ENCODE measurements around the gene CCR1. TPM values are rescaled to one million over a fixed set of nuclear protein-coding genes. Genes with fewer than 3 reads are reported as not detected.

CCR1 gene
- 1.3 TPM for total RNA-seq

DNA sequence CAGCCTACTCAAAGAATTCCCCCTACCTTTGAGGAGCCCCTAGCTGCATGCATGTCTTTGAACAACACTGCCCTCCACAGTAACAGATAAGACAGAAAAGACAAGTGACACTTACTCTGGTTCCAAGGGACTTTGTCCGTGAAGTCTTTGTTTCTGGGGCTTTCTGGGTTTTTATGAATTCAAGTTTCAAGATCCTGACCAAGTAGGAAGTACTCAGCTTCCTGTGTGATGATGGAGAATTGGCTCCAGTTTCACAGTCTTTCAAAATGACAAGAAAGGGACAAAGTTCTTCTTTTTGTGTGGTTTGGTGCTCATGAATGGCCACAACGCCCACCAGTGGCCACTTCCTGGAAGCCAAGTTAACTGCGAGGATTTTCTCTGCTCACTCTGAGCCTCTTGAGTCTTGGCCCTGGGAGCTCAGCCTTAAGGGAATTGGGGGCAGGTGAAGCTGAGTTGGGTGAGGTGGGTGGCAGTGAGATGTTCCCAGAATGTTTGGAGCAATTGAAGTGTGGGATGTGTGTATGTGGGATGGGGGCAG, at the start of gene CCR1:
Gene CCR1 (minus strand): TSS at position 147 of the 538 bp plus-strand sequence. CDS start 4,000 bp downstream, outside the sequence.
- peak in 2 of 3 donors; percentile 58 to 85 for DNase-seq (ENCODE audit: low read depth in 2 of 3, low spot score in 2 of 3)

DNA sequence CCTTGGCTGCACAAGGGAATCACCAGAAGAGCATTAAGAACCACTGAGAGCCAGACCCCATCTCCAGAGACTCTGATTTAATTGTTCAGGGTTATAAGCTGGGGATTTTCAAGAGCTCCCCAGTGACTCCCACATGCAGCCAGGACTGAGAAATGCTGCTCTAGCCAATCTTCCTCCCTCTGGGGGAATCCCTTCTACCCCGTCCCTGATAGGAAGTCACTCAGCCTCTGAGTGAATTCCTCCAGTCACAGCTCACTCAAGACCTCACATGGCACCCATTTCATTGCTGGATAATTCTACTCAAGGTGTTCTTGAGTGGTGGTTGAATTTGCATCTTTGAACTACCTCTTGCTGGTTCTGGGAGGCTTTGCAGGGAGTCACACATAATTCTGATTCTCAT, 44.9 kb upstream of the CCR1 start:
- no peak for DNase-seq (ENCODE audit: low read depth in 2 of 3, low spot score in 2 of 3)

DNA sequence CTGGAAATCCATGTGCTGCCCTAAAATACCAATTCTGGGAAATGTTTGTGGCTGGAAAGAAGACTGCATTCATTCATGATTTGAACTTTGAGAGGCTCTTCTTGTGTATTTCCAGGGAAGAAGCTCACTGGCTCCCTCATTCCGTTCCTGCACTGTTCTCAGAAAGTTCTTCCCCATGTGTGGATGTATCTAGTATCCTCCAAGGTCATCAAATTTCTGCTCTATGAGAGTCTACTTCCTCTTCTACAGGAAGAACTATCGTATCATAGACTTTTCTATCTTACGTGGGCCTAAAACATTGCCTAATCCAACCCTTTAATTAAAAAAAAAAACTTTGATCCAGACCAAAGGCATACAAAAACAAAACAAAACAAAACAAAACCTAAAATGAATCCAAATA, 37.0 kb upstream of the CCR1 start:
- DNase-seq (ENCODE audit: low read depth in 2 of 3, low spot score in 2 of 3): no peak

DNA sequence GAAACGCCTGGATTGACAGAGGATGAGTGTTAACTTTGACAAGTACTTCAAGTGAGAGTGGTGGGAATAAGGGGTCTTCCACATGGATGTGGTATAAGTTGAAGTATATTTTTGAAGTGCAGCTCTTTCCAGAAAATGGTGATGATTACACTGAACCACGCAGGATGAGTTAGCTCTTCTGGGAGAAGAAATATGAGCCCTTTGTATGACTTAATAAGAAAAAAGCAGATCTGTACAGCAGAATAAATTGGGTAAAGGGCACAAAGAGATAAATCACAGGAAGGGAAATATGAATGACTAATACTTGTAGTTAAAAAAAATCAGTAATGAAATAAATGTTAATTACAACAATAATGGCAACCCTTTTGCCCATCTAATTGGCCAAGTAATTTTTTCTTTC, 35.4 kb upstream of the CCR1 start:
- no peak for DNase-seq (ENCODE audit: low read depth in 2 of 3, low spot score in 2 of 3)

DNA sequence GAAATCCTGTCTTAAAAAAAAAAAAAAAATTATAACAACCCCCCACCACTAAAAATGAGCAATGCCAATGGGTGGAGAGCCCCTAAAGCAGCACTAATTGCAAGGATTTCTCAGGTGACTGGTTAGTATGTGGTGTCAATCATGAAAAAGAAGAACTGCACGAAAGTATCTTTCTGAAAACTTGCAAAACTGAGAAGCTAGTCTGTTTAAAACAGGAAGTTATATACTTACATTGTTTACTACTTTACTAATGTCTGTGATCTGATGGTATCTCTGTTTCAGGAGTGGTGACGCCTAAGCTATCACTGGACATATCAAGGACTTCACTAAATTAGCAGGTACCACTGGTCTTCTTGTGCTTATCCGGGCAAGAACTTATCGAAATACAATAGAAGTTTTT, 34.0 kb upstream of the CCR1 start, which contains the start of gene CCR3:
Gene CCR3 (plus strand): TSS at position 341 of the 400 bp plus-strand sequence. CDS start 22,699 bp downstream, outside the sequence.
- DNase-seq (ENCODE audit: low read depth in 2 of 3, low spot score in 2 of 3): peak in 1 of 3 donors; percentile 41

DNA sequence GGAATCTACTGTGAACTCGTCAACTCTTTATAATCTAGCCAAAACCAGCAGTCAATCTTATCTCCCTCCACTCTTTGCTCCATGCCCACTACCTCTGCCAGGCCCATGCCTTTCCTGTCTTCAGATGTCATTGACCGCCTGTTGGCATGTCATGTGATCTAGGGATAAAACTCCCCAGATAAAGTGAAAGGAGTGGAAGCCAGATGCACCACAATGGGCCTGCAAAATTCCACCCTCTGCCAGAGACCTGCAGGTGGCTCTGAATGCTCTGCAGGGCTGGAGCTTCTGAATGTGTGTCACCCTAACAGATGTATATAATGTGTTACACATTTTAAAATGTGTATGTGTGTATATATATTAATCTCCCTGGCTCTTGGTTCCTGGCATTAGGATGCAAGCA, 31.8 kb upstream of the CCR1 start:
- DNase-seq (ENCODE audit: low read depth in 2 of 3, low spot score in 2 of 3): no peak

DNA sequence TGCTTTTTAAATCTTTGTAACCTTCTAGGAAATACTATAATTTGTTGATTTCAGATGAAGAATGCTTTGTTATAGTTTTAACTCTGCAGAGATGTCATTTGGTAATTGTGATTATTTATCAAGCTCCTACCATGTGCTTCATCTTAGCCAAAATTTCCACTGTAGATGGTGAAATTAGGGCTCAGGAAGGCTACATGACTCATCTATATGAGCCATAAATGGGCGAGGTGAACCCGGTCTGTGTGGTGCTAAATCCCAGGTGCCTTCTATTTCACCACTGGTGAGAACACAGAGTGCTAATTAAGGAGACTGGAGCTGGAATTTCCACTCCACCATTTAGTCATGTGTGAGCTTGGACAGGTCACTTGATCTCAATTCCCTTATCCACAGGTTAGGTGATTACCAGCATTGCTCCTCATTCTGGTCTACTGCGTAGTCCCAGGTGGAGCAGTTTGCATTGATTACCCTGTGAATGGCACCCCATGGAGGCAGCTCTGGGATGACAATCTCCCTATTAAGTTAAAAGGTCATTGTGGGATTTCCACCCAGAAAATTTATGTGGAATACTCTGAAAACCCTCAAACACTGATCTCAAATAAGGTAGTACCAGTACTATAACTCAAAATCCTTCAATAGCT, 31.3 kb upstream of the CCR1 start:
- DNase-seq (ENCODE audit: low read depth in 2 of 3, low spot score in 2 of 3): no peak

DNA sequence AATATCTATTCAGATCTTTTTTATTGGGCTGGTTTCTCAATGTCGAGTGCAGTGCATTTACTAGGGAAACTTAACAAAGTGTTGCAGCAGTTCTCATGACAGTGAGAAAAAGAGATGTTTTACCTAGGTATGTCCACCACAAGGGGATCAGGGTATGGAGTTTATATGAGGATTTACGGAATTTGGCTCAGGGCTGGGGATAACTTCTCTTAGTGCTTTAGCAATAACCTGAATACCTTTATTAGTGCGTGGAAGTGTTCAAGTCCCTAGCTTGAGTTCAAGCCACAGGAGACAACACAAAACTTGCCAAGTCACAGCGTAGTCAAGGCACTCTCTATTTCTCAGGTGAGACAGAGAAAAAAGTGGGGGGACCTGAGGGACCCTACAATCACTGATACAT, 30.3 kb upstream of the CCR1 start:
- no peak for DNase-seq (ENCODE audit: low read depth in 2 of 3, low spot score in 2 of 3)

DNA sequence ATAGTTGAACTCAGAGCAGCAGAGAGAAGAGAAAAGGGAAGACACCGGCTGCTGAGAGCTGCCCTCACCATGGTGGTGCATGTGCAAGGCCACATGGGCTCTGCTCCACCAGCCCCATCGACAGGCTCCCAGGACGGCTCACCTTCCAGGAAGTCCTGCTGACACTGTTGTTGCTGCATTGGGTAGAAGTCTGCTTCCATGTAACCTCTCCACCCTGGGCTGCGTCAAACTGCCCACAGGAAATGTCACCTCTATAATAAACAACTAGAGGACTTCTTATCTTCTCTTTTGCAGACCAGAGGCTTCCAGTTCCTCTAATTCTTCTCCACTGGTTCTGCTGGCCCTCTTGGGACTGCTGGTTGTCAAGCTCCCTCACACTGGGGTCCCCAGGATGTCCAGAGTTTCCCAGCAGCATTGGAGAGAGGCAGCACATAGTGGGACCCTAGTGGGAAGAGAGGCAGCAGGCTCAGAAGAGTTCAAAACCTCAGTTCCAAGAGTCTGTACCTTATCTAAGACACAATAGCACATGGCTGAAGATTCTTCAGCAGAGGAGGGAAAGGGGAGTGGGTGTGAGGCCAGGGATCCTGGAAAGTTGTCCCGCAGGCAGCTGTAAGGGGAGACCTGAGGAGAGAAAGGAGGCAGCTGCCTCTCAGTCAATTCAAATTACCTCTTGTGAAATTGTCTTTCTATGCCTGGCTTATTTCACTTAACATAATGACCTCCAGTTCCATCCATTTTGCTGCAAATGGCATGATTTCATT, 28.4 kb upstream of the CCR1 start:
- DNase-seq (ENCODE audit: low read depth in 2 of 3, low spot score in 2 of 3): peak in 1 of 3 donors; percentile 41

DNA sequence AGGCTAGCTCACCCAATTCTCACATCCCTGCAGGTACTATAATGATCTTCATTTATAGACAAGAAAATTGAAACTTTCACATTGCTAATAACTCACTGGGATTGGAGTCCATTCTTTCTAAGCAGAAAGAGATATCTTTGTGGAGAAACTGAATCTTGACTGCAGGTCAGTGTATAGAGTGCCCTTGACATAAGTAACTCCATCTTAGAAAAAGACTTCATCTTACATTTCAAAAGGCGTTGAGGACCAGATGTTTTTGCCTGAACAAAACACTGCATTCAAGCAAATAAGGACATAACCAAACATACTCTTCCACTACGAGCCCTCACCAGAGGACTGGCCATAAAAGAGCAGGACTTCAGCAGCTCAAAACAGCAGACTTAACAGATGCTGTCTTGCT, 27.3 kb upstream of the CCR1 start:
- DNase-seq (ENCODE audit: low read depth in 2 of 3, low spot score in 2 of 3): no peak

DNA sequence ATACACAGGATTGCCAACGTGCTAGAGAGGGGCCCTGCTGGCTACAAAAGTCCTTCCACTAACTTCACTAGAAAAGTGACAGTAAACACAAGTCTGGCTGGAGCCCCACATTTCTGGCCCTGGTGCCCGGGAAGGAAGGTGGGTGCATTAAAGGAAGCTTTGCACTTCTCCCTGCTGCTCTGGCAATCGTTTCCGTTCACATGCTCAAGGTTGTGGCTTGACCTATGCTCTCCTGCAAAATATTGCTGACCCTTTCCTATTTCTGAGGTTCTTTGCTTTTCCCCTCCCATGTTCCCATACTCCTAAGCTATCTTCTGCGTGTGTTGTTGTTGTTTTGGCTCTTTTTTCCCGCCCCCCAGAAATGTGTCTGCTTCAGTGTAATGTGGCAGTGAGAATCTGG, 25.1 kb upstream of the CCR1 start:
- DNase-seq (ENCODE audit: low read depth in 2 of 3, low spot score in 2 of 3): no peak

DNA sequence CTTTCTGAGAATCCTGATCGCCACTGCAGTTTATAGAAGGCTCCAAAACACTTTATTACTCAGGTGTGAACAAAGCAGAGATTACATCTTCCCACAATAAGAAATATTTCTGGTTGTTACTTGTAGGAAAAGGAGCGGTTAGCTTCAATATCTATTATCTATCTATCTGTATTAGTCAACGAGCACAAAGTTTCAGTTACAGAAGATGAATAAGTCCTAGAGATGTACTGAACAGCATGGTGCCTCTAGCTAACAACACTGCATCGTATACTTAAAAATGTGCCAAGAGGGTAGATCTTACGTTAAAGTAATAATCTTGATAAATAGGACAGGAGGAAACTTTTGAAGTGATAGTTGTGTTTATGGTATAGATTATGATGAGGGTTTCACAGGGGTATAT, 23.2 kb upstream of the CCR1 start:
- no peak for DNase-seq (ENCODE audit: low read depth in 2 of 3, low spot score in 2 of 3)

DNA sequence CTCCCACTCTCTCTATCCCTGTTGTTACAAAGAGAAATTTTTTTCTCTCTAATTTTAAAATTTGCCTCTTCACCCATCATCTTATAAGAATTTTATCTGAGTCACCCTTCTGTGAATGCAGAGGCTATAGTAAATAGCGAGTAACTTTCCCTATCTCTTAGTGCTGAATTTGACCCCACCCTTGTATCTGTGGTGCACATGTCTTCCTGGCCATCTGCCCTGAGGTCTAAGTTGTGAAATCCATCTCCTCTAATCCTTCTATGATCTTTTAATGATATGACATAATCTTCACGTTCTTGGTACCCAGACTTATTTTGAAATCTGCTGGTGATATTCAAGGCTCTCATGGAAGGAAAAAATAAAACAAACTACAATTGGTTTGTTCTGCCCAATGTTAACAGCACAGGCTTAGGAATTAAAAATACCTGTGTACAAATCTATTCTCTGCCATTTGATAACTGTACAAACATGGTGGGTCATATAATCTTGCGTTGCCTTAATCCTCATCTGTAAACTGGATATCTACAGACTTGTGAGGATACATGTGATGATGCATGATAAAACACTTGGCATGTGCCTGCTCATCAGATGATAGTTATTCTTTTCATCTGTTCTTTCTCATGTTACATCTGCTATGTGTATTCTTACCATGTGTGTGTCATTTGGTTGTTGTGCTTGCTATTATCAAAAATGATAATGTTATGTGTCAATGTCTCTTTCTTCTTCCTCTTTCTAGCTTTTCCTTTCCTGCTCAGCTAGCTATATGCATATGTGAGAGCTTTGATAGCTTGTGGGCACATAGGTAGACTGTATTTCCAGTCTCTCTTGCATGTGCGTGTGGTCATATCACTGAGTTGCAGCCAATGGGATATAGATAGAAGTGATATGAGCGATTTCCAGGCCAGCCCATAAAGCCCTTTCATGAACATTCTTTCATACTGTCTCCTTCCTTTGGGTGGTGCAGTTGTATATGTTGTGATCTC, 20.4 kb upstream of the CCR1 start:
- peak in 2 of 3 donors; percentile 63 to 80 for DNase-seq (ENCODE audit: low read depth in 2 of 3, low spot score in 2 of 3)

DNA sequence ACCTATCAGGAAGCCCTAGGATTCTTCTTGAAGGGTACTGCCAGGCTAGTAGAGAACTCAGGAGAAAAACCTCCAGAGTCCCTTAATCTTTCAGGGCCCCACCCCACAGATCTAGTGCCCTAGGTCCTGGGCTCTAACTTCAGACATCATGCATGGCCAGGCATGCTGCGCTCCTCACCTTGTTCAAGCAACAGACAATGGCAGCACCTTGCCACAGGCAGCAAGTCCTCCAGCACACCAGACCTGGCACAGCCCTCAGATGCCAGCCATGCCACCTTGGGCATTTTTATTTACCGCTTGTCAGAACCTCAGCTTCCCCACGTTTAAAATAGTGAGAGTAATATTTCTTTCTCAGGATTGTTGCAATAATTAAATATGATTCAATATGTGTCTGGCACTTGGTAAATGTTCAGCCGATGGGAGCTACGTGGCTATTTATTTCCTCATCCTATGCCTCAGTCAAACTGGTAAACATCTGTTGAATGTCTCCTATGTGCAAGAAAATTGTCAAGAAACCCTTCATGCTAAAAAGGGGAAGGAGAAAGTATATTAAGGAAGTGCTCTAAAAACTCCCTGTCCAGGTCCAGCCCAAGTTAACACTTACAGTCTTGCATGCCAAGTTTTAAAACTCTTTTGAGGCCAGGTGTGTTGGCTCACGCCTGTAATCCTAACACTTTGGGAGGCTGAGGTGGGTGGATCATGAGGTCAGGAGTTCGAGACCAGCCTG, 14.5 kb upstream of the CCR1 start:
- DNase-seq (ENCODE audit: low read depth in 2 of 3, low spot score in 2 of 3): peak in 1 of 3 donors; percentile 76

DNA sequence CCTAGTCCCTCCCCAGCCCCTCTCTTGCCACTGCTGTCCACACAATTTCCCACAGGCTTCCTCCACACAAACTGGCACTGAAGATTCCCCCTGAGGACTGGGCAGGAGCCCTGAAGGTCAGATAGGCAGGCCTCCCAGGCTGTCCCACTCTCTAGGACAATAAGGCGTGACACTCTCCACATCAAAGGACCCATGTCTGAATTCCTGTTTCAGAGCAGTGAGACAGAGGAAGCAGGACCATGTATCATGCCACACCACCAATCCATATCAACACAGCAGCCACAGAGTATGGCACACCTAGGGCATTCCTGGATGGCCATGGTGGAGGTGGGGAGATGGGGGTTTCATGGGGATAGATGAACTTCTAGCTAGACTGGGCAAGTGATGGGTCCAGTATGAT, 13.8 kb upstream of the CCR1 start:
- no peak for DNase-seq (ENCODE audit: low read depth in 2 of 3, low spot score in 2 of 3)

DNA sequence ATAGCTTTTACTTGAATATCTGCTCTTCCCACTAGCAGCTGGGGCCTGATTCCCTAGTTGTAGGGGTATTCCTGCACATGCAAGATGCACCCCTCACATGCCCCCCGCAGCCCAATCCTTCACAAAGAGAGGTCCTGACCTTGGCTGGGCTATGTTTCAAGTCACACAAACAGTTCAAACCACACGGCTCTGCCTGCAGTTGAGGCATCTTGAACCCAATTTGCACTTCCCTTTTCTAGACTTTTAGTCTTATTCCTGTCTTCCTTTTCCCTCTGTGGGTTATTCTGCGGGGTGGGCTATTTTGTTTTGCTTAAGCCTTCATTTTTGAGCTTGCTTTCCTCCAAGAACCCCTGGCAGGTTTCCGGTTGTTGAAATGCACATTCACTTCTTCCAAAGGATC, 13.3 kb upstream of the CCR1 start:
- DNase-seq (ENCODE audit: low read depth in 2 of 3, low spot score in 2 of 3): peak in 1 of 3 donors; percentile 33

DNA sequence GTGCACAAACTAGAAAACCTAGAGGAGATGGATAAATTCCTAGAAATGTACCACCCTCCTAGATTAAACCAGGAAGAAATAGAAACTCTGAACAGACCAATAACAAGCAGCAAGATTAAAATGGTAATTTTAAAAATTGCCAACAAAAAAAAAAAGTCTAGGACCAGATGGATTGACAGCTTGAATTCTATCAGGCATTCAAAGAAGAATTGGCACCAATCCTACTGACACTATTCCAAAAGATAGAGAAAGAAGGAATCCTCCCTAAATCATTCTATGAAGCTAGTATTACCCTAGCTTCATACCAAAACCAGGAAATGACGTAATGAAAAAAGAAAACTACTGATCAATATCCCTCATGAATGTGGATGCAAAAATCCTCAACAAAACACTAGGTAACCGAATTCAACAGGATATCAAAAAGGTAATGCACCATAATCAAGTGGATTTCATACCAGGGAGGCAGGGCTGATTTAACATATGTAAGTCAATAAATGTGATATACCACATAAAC, 10.1 kb upstream of the CCR1 start:
- no peak for DNase-seq (ENCODE audit: low read depth in 2 of 3, low spot score in 2 of 3)

DNA sequence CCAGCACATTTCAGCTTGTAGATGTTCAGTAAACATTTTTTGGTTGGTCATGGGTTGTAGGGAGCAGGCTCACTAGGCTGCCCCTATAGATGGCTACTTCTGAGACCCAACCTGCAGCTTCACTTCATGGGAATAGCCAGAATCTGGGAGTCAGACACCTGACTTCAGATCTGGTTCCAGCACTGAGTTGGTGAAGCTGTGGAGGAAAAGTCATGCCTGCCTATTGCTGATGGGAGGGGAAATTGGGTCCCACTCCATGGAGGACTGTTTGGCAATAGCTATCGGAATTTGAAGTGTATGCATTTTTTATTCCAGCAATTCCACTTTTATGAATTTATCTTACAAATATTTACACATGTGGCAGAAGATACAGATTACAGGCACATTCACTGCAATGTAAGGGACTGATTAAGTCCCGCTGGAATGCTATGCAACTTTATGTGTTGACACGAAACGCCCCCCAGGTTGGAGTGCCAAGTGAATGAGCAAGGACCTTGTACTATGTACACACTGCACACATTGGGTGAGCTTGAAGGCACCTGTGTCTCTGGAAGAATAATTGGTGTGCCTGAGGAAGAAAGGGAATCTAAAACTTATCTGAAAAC, 7.8 kb upstream of the CCR1 start:
- no peak for DNase-seq (ENCODE audit: low read depth in 2 of 3, low spot score in 2 of 3)

DNA sequence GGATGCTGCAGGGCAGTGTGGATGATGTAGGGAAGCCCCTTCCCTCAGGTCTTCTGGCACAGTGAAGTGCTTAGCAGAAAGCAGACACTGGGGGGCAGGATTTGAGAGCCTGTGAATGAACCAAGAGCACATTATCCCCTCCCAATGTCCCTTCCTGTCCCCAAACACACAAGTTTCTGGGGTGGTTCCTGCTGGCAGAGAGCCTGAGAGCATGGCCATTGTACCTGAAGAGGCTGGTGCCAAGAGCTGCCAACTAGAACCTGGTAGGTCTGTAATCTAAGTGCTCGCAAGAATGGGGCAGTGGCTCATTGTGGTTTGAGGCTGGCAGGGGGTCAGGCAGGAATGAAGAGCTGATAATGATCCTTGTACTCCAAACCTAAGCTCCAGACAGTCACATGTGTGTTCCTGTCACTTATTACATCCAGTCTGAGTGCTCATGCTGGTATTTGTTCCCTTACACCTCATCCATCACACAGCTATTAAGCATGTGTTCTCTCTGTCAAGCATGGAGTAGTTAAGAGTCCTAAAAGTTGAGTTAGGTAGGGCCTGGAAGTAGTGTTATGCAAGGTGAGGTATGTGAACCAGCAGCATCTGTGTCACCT, 6.7 kb upstream of the CCR1 start:
- peak in 2 of 3 donors; percentile 16 to 54 for DNase-seq (ENCODE audit: low read depth in 2 of 3, low spot score in 2 of 3)
